ENCODE results near the gene CFL1.
A peak's percentile ranks its signal among the peaks of the same experiment; 100 is the strongest.
"Not testable (repeated sequence)": the region's sequence is repeated elsewhere in the genome, so short reads cannot be mapped to it uniquely, and the experiment has no call there.

CFL1 gene

GRCh38 chr11:65842144-65842543 is 15.8 kb downstream of the CFL1 start:
- ChIA-PET CTCF (interaction anchor here (0.6 to 1.0 kb wide), 2 partner anchors 9 to 211 kb away, joined by 3 to 5 read pairs; no protein-coding TSS in a partner anchor), POLR2A (interaction anchor here (1.0 kb wide), 1 partner anchor 18 kb away, joined by 3 read pairs; no protein-coding TSS in a partner anchor)
- DNase-seq (ENCODE audit: extremely low spot score) = no peak
- TF ChIP-seq ZNF384 (IDR thresholded peaks at IDR 0.05) = no peak
- no peak for TF ChIP-seq L3MBTL2 (conservative IDR thresholded peaks at IDR 0.05)

GRCh38 chr11:65834202-65834601 is 23.8 kb downstream of the CFL1 start:
- DNase-seq (ENCODE audit: extremely low spot score) = no peak
- ChIA-PET CTCF (interaction anchor here (0.5 kb wide), 1 partner anchor 12 kb away, joined by 5 read pairs; no protein-coding TSS in a partner anchor), POLR2A (interaction anchor here (1.4 to 1.7 kb wide), 3 partner anchors 24 to 122 kb away, joined by 3 to 4 read pairs (median 3); partner anchors contain the start of genes CFL1 and FIBP)
- TF ChIP-seq LEF1 (IDR thresholded peaks at IDR 0.05; ENCODE audit: borderline replicate concordance) (no peak), TARDBP (IDR thresholded peaks at IDR 0.05) (peak; percentile 73)

GRCh38 chr11:65833297-65834030 is 24.5 kb downstream of the CFL1 start, which contains the start of gene SNX32:
Gene SNX32 (plus strand): TSS chr11:65833963. CDS start chr11:65834066, 103 bp downstream.
- ChIA-PET POLR2A (interaction anchor here (1.4 to 1.7 kb wide), 3 partner anchors 25 to 121 kb away, joined by 3 to 4 read pairs (median 3); partner anchors contain the start of genes CFL1 and FIBP), CTCF (interaction anchor here (0.5 kb wide), 1 partner anchor 11 kb away, joined by 5 read pairs; no protein-coding TSS in a partner anchor)
- DNase-seq (ENCODE audit: extremely low spot score) = peak; percentile 98
- TF ChIP-seq ARNT (IDR thresholded peaks at IDR 0.05) (no peak), PKNOX1 (IDR thresholded peaks at IDR 0.05) (peak; percentile 99), L3MBTL2 (conservative IDR thresholded peaks at IDR 0.05) (peak; percentile 81), ZNF384 (IDR thresholded peaks at IDR 0.05) (no peak), FOXA1 (IDR thresholded peaks at IDR 0.05) (no peak), SP1 (IDR thresholded peaks at IDR 0.05) (peak; percentile 70; the same call in 1 of the 2 replicates), FOXM1 (IDR thresholded peaks at IDR 0.05; ENCODE audit: borderline replicate concordance) (no peak)

GRCh38 chr11:65832231-65832630 is 25.7 kb downstream of the CFL1 start:
- ChIA-PET CTCF (interaction anchor here (1.0 kb wide), 1 partner anchor 121 kb away, joined by 3 read pairs; no protein-coding TSS in a partner anchor), POLR2A (interaction anchor here (1.0 to 1.7 kb wide), 3 partner anchors 26 to 121 kb away, joined by 3 to 4 read pairs (median 3); partner anchors contain the start of genes CCDC85B and CFL1)
- DNase-seq (ENCODE audit: extremely low spot score) = not testable (repeated sequence)

- DNase-seq (ENCODE audit: extremely low spot score) = no peak
- CTCF ChIA-PET = interaction anchor here (0.7 to 1.4 kb wide), 4 partner anchors 22 to 249 kb away, joined by 3 to 12 read pairs (median 4); partner anchors contain the start of gene KAT5
- POLR2A ChIA-PET = no interaction called here
- no peak for TF ChIP-seq ARNT (IDR thresholded peaks at IDR 0.05)
Measured at GRCh38 chr11:65829459-65829858, 28.5 kb downstream of the CFL1 start.

GRCh38 chr11:65826984-65827735 is 30.8 kb downstream of the CFL1 start:
- ChIA-PET POLR2A (interaction anchor here (0.9 to 1.3 kb wide), 6 partner anchors 31 to 164 kb away, joined by 3 to 8 read pairs (median 4); partner anchors contain the start of genes KAT5, MUS81 and RELA), CTCF (interaction anchor here (0.8 to 1.6 kb wide), 4 partner anchors 8 to 161 kb away, joined by 3 to 5 read pairs (median 3); no protein-coding TSS in a partner anchor)
- DNase-seq (ENCODE audit: extremely low spot score) = no peak
- TF ChIP-seq CTBP1 (IDR thresholded peaks at IDR 0.05; ENCODE audit: borderline replicate concordance) (no peak), HDGF (IDR thresholded peaks at IDR 0.05; ENCODE audit: borderline replicate concordance) (no peak), NFRKB (IDR thresholded peaks at IDR 0.05) (no peak), FOXM1 (IDR thresholded peaks at IDR 0.05; ENCODE audit: borderline replicate concordance) (no peak), LEF1 (IDR thresholded peaks at IDR 0.05; ENCODE audit: borderline replicate concordance) (no peak), ARNT (IDR thresholded peaks at IDR 0.05) (no peak)

- POLR2A ChIA-PET = interaction anchor here (1.1 kb wide), 1 partner anchor 103 kb away, joined by 3 read pairs; no protein-coding TSS in a partner anchor
- DNase-seq (ENCODE audit: extremely low spot score) = no peak
- CTCF ChIA-PET = interaction anchor here (0.7 kb wide), 2 partner anchors 11 to 205 kb away, joined by 3 to 5 read pairs; partner anchors contain the start of gene SNX32
- TF ChIP-seq SUZ12 (IDR thresholded peaks at IDR 0.05) (no peak), FOXA1 (IDR thresholded peaks at IDR 0.05) (no peak), BHLHE40 (IDR thresholded peaks at IDR 0.05; ENCODE audit: borderline replicate concordance) (no peak)
Measured at GRCh38 chr11:65822776-65823528, 35.0 kb downstream of the CFL1 start.

GRCh38 chr11:65821107-65821506 is 36.9 kb downstream of the CFL1 start:
- POLR2A ChIA-PET = no interaction called here
- CTCF ChIA-PET = interaction anchor here (0.6 to 0.8 kb wide), 2 partner anchors 28 to 94 kb away, joined by 3 to 4 read pairs; no protein-coding TSS in a partner anchor
- DNase-seq (ENCODE audit: extremely low spot score) = no peak
- TF ChIP-seq BHLHE40 (IDR thresholded peaks at IDR 0.05; ENCODE audit: borderline replicate concordance) = no peak
- no peak for TF ChIP-seq FOXM1 (IDR thresholded peaks at IDR 0.05; ENCODE audit: borderline replicate concordance)
- no peak for TF ChIP-seq NFRKB (IDR thresholded peaks at IDR 0.05)

Data from HEK293T (cell line).